ENCODE data around the gene MAB21L4. TPM values are rescaled to one million over a fixed set of nuclear protein-coding genes. Genes with fewer than 3 reads are reported as not detected.

The MAB21L4 gene
- 10 to 100 TPM in 1 of 2 donors, 1 to 10 TPM in 1; 6.1 to 22.2 TPM for total RNA-seq

GRCh38 chr2:240895656-240896388, at the start of gene MAB21L4:
TSS of gene MAB21L4 (minus strand) at chr2:240896156. CDS start at chr2:240895997, 159 bp downstream.
- Histone ChIP-seq H3K27me3 (no peaks in the 10 kb centered on the region), H3K9ac (ENCODE audit: low read depth in 2 of 2, low read length in 2 of 2) (peak within 1 kb of the TSS in 1 of 2 donors; percentile 19), H3K4me1 (no peaks in the 10 kb centered on the region), H3K4me3 (peak within 1 kb of the TSS; percentile 17), H3K36me3 (no peaks in the 10 kb centered on the region), H3K9me3 (no peaks in the 10 kb centered on the region), H3K27ac (no peak within 1 kb of the TSS)
- intact Hi-C loops (cut with DNase I), result no loop called here
- no peak for TF ChIP-seq CTCF (IDR thresholded peaks at IDR 0.05)
- DNase-seq, result no peak

DNA sequence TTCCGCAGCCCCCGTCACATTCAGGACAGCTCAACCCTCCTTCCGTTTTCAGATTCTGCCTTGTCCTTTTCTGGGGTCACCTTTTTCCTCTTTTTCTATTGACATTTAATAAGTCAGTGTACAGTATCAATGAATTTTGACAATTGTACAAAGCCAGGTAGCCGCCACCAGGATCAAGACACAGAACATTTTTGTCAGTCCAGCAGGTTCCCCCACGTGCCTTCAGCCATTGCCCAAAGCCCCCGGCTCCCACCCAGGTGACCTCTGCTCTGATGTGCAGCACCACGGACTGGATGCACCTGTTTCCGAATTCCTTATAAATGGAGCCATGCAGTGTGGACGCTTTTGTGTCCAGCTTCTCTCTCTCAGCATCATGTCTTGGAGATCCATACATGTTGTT, 40.1 kb upstream of the MAB21L4 start:
- Histone ChIP-seq H3K36me3 (no peaks in the 10 kb centered on the region), H3K4me3 (no peak overlapping the region), H3K27me3 (no peaks in the 10 kb centered on the region), H3K9me3 (no peaks in the 10 kb centered on the region), H3K27ac (no peak overlapping the region), H3K9ac (ENCODE audit: low read depth in 2 of 2, low read length in 2 of 2) (no peak overlapping the region), H3K4me1 (no peaks in the 10 kb centered on the region)
- TF ChIP-seq CTCF (IDR thresholded peaks at IDR 0.05), result no peak
- intact Hi-C loops (cut with DNase I), result no loop called here
- DNase-seq, result no peak

DNA sequence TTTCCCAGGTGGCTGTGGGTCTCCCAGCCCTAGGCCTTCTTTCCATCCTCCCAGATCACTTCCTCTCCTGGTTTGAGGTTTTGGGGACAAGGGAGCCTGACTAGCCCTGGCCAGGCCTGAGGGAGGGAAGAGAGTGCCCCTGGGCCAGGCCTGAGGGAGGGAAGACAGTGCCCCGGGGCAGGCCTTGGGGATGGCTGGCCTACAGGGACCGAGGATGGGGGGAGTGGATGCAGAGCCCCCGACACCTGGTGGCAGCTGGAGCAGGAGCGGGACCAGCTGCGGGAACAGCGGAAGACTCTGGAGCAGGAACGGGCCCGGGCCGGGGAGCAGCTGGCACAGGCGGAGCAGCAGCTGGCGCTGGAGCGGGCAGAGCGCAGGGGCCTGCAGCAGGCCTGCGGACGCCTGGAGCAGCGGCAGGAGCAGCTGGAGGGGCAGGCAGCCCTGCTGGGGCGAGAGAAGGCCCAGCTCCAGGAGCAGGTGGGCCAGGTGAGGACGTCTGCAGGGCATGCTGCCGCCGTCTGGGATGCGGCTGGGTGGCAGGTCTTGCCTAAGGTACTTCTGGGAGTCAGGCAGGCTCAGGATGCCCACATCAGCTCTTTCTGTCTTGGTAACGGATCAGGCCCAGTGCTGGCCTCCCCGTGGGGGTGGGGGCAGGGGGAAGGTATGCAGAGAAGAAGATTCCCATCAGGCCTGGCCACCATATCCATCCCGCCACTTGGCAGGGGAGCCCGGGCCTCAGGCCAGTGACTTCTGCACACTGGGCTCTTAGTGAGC, 39.3 kb upstream of the MAB21L4 start:
- Histone ChIP-seq H3K27me3 (no peaks in the 10 kb centered on the region), H3K9me3 (no peaks in the 10 kb centered on the region), H3K4me3 (no peak overlapping the region), H3K36me3 (no peaks in the 10 kb centered on the region), H3K9ac (ENCODE audit: low read depth in 2 of 2, low read length in 2 of 2) (no peak overlapping the region), H3K27ac (no peak overlapping the region), H3K4me1 (no peaks in the 10 kb centered on the region)
- peak; percentile 16 for DNase-seq
- no peak for TF ChIP-seq CTCF (IDR thresholded peaks at IDR 0.05)
- intact Hi-C loops (cut with DNase I), result no loop called here

DNA sequence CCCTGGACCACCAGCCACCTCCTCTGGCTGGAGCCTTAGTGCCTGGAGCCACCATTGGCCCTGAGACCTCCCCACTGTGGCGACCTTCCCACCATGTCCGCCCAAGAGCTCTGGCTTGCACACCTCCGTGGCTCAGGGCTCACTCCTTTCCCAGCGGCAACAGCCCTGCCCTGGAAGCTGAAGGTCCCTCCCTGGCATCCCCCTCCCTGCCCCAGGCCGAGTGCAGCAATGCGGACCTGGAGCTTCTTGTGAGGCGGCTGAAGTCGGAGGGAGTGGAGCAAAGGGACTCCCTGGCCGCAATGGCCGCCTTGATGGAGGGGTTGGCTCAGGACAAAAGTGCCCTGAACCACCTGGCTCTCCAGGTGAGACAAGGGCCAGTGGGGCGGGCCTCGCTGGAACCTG, 38.7 kb upstream of the MAB21L4 start:
- TF ChIP-seq CTCF (IDR thresholded peaks at IDR 0.05), result no peak
- H3K27me3 ChIP-seq, result no peaks in the 10 kb centered on the region
- H3K9ac ChIP-seq (ENCODE audit: low read depth in 2 of 2, low read length in 2 of 2), result no peak overlapping the region
- DNase-seq, result peak; percentile 14
- H3K9me3 ChIP-seq, result no peaks in the 10 kb centered on the region
- no peaks in the 10 kb centered on the region for H3K4me1 ChIP-seq
- intact Hi-C loops (cut with DNase I), result no loop called here
- no peaks in the 10 kb centered on the region for H3K36me3 ChIP-seq
- H3K27ac ChIP-seq, result no peak overlapping the region
- no peak overlapping the region for H3K4me3 ChIP-seq

DNA sequence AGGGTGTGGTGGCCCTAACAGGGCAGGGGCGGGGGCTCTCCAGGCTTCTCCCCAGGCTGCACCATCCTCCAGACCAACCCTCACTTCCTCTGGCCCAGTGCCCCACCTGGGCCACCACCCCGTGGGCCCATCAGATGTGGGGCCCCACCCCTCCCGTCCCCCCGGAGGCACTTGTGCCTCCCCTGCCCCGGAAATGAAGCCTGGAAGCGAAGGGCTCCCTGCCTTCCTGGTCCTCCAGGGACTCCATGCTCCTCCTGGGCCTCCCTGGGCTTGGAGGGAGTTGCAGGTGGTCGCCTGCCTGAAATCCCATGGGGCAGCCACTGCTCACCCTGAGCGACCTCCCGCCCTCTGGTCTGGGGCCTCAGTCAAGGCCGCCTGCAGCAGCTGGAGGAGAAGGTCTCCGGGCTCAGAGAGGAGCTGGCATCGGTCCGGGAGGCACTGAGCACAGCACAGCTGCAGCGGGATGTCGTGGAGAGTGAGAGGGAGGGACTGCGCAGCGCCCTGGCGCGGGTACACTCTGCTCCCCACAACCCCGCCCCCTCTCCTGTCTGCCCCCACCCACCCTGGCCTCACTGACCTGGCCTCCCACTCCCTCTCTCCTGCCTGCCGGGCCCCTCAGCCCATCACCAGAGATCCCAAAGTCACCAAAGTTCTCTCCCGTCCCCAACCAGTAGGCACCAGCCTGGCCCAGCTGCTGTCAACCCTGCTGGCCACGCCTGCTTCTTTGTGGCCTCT, 38.2 kb upstream of the MAB21L4 start:
- Histone ChIP-seq H3K4me1 (no peaks in the 10 kb centered on the region), H3K4me3 (no peak overlapping the region), H3K9ac (ENCODE audit: low read depth in 2 of 2, low read length in 2 of 2) (no peak overlapping the region), H3K27me3 (no peaks in the 10 kb centered on the region), H3K36me3 (no peaks in the 10 kb centered on the region), H3K9me3 (no peaks in the 10 kb centered on the region), H3K27ac (no peak overlapping the region)
- DNase-seq, result peak; percentile 17
- TF ChIP-seq CTCF (IDR thresholded peaks at IDR 0.05), result no peak
- intact Hi-C loops (cut with DNase I), result no loop called here

Measured in colonic mucosa (tissue), 4 donors.